Mesenteric fat pad (tissue), 1 donor: ENCODE data around the gene KLF15. TPM values are rescaled to one million over a fixed set of nuclear protein-coding genes. Genes with fewer than 3 reads are reported as not detected.

Source experiments
- DNase-seq: peaks from one replicate; pipeline ENCODE4 v3.0.0-alpha.2; 2020; ENCODE audit warnings: low spot score
- long read RNA-seq: library from polyadenylated mRNA; unstranded; transcript quantifications from one replicate; pipeline ENCODE4 v2.0.0, GENCODE V29; 2020
- total RNA-seq: library from RNA; stranded (reverse); fragmentation: NEBNext Ultra II Directional; extraction: Animal tissue kit (Norgen Biotek cat#: 25700); gene quantifications from one replicate; pipeline ENCODE4 v1.2.1, GENCODE V29; 2021
- donor health status: DM: yes; HTN: yes; CAD: no.

KLF15 gene
- 53.8 TPM for total RNA-seq
- long read RNA-seq, partial matches to known transcripts: 0 of 6 reads
- long read RNA-seq, other reads (novel, unspliced or antisense): 6 of 6 reads

DNA sequence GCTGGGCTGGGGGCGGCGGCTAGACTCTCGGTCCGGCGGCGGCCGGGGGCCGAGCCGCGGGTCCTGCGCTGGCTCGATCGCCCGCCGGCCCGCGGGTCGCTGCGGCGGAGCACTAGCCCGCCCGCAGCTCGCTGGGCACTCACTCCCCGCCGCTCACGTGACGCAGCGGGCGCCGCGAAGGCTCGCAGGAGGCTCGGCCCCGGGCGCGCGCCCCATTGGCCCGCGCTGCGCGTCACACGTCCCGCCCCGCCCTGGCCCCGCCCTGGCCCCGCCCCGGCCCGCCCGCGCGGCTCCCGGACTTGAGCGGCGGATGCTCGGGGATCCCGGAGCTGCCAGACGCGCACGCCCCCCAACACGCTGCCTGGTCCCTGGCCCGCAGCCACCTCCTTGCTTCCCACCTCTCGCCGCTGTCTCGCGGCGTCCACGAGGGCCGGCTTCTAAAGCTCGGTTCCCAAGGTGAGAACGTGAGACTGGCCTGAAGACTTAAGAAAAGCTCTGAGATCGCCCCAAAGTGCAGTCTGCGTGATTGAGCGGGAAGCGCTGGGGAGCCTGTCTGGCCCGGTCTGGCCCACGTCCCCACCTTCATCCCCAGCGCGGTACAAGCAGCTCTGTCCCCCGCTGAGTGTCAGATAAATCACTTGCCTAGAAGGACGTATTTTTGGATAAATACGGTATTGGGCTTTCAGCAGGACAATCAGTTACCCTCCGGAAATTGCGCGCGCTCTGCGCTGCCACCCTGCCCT, at the start of gene KLF15:
Gene KLF15 (minus strand): TSS at position 114 of the 743 bp plus-strand sequence. CDS start 4,486 bp downstream, outside the sequence.
- DNase-seq: peak; percentile 96

DNA sequence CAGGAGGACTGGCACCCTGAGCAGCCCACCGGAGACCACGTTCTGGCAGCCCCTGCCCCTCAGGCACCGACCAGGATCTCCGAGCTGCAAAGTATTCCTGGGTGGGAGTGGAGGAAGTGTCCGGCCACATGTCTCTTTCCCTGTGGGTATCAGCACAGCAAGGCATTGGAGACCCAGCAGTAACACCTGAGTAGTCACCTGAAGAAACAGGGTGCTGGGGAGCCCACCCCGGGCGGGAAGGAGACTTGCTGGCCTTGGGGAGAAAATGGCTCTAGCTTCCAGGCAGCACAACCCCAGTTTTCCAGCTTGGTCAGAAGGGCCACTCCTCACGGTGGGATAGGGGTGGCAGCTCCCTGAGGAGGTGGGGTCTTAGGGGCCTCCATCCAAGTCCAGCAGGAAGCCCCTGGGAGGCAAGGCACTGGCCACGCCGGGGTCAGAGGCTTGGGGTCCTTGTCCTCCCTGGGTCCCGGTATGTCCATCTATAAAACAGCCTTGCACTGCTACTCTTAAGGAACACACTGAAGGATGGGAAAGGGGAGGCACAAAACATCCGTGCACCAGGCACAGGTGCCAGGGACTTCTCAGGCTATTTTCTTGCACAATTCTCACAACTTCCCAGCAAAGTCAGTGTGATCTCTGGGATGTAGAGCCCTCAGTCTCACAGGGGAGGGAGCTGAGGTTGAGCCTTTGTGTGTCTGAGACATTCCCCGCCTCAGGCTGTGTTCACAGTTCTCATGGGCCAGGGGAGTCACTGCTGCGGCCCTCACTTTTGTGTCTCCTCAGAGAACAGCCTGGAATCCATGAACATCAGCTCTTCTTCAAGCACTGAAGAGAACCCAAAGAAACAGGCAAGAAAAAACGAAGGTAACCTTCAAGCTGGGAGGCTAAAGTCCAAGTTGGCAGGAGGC, 49.4 kb upstream of the KLF15 start:
- peak; percentile 79 for DNase-seq

DNA sequence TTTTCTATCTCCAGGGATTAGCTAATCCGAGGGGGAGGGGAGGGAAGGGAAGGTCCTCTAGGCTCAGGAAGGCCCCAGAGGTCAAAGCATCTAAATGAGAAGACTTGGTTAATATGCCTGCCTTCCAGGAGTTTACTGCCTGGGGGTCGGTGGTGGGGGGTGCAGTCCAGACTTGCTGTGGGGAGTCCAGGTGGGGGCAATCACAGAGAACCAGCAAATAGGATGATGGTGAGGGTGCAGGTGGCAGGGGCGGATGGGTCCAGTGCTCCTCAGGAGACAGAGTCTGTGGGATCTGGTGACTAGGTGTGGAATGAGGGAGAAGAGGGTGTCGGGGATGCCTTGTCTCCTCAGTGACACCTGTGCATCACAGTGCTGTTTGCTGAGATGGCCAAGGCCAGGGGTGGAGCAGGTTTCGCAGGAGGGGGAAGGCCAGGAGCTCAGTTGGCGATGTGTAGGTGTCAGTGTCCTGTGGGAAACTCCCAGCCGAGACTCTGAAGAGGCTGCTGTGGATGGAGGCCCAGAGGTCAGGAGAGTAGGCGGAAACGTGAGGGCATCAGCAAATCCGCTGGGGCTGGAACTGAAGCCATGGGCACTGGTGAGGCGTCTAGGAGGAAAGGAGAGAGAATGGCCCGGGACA, 45.6 kb upstream of the KLF15 start:
- peak; percentile 51 for DNase-seq

DNA sequence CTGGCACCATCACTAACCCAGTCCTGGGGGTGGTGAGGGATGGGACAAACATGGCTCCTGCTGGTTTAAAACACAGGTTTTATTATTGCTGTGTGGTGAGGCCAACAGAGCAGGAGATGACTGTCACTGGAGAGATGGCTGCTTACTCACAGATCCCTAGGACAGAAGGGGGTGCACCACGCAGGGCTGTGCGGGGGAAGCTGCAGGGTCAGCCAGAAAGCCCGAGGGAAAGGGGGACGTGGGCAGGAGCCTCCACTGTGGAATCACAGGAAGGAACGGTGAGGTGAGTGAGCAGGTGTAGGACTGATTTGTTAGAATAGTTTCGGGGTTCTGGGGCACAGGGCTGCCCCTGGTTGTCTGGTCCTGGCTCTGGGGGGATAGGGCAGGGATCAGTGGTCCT, 45.0 kb upstream of the KLF15 start:
- DNase-seq: no peak

DNA sequence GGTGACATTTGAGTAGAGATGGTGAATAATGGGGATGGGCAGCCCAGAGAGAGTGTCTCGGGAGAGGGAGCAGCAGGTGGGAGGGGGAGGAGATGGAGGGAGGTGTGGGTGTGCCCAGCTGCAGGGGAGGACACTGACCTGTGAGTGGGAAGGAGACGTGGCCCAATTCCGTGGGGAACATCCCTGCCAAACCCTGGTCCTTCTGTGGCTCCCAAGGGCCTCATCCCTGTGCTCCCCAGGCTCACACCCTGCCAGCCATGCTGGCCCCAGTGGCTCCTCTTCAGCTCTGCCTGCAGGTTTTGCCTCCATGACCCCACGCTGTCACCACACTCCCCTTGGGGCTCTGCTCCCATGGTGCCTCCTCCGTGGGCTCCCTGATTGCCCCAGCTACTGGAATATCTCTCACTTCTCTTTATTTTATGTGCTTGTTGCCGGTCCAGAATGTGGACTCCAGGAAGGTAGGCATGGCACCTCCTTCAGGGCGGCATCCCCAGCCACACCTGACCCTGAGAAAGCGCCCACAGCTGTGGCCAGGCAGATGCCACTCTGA, 44.5 kb upstream of the KLF15 start:
- DNase-seq: peak; percentile 72

DNA sequence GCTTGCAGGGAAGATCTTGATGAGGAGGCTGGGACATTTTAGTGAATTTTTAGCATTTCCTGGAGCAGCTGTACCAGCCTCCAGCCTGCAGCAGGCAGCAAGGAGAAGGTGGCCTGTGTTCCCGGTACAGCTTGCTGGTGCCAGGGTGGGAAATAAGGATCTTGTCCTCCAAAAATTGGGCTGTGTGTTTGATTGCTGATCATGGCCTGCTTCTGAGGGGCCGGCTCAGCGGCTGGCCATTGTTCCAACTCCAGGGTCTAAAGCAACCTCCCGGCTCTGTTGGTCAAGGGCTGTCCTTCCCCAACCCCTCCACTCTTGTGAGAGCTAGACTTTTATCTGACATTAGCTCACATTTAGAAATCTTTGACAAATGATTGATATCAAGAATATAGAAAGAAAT, 42.5 kb upstream of the KLF15 start:
- peak; percentile 65 for DNase-seq

DNA sequence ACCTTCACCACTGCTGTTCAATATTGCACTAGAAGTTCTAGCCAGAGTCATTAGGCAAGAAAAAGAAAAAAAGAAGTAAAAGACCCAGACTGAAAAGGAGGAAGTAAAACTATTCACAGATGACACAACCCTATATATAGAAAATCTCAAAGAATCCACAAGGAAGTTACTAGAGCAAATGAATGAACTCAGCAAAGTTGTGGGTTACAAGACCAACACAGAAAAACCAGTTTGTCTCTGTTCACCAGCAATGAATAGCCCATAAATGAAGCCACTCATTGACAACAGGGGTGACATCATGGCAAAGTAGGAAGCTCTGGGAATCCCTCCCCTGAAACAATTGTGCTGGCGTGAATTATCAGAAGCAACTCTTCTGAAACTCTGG, 42.1 kb upstream of the KLF15 start:
- no peak for DNase-seq

DNA sequence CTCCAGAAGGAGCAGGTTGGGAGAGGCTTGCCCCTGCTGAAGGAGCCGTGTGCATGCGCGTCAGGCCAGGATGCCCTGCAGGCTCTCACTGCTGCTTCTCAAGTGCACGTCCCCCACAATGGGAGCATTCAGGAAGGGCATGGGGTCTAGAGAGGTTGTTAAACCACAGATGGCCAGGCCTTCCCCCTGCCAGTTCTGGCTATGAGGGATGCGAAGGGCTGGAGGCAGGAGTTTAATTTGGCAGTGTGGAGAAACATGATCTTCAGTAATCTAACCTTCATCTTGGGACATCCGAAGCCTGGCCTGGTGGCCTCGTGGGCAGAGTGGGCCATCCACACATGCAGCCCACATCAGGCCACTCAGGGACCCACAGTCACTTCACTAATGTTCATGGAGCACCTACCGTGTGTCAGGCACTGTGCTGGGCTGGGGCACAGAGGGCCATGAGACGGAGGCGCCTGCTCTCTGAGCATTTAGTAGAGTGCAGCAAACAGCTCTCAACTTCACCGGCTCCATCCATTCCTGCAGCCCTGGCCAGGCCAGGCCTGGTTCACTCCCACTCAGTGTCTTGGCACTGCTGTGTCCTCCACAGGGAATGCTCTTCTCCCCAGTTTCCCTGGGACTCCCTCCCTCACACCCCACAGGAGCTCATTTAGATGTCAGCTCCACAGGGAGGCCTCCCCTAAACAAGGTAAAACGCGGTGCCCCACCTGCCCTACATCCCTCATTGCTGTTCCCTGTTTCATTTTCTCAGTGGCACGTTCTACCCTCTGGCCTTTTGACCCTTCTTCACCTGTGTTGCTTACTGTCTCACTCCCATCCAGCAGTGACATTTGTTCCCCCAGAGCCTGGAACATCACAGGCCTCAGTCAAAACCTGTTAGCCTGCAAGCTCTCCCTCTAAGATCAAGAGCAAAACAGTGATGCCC, 41.5 kb upstream of the KLF15 start:
- peak; percentile 81 for DNase-seq

DNA sequence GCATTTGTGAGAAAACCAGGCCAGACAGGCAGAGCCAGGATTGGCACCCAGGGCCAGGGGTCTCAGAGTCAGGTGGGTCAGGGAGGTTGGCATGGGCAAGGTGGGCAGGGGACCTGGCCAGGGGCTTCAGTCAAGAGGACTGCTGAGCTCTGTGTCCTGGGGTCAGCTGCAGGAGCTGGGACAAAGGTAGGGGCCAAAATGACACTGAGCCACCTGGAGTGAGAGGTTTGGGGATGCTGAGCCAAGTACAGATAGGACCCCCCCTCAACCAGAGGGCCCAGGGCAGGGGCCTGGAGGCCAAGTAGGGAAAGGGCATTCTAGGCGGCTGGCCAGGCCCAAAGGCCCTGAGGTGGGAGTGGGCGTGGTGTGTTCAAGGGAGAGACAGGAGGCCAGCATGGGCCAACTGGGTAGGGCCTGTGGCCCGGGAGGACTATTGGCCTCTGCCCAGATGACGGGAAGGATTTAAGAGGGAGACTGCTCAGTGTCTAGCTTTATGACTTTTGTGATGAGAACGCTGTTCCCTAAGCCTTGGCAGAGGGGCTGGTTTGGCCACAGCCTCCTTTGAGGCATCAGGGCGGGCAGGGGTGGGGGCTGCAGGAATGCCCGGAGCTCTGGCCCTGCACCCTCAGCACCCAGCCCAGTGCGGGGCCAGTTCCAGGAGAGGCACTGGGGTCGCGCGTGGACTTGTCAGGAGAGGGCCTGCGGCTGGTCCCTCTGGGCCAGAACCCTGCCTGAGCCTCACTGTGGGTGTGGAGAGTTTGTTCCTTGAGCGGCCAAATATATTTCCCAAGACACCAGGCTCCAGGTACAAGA, 40.6 kb upstream of the KLF15 start:
- peak; percentile 83 for DNase-seq

DNA sequence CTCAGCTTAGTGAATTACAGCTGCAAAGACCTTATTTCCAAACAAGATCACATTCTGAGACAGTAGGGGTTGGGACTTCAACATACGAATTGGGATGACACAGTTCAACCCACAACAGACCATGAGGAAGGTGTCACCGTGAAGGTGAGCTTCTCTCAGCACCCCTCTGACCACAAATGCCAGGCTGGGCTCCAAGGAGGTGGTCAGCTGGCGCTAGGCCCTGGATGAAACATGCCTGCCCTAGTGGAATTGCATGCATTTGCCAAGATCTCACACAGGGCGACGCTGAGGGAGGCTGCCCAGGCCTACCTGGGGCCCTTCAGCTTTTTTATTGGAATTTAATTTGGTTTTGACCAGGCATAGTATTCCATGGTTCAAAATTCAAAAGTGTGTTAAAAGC, 39.3 kb upstream of the KLF15 start:
- DNase-seq: no peak

DNA sequence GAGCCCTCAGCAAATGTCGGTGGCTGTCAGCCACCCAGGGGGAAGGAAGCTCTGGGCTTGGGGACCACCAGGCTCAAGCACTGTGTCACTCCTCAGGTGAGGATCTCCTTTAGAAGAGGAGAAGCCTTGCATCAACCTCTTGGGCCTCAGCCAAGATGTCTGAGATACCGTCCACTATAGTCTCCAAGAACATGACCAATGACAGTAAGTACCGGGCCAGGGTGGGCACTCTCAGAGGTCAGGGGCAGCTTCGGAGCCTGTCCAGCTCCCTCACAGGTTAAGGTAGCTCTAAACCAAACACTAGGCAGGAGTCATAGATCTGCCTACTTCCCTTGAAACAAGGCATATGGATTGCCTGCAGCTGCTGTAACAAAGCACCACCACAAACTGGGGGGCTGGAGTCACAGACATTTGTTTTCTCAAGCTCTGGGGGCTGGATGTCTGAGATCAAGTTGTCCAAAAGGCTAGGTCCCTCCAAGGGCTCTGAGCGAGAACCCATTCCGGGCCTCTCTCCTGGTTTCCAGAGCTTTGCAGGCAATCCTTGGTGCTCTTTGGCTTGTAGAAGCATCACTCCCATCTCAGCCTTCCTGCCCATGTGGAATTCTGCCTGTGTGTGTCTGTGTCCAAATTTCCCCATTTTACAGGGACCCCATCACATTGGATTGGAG, 38.8 kb upstream of the KLF15 start:
- DNase-seq: peak; percentile 59

DNA sequence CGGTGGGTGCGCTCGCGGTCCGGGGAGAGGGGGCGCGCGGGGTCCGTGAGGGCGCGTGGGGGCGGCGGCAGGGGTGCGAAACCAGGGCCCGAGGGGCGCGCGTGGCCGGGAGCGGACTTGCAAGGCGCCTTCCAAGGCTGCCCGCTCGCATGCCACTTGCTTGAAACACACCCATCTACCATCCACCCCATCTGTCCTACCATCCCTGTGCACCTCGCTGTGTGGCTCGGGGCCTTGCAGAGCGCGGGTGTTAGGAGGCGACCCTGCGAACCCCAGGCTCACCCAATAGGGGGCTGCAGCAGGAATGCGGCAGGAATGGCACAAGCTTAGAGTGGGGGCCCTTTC, 37.7 kb upstream of the KLF15 start:
- no peak for DNase-seq

DNA sequence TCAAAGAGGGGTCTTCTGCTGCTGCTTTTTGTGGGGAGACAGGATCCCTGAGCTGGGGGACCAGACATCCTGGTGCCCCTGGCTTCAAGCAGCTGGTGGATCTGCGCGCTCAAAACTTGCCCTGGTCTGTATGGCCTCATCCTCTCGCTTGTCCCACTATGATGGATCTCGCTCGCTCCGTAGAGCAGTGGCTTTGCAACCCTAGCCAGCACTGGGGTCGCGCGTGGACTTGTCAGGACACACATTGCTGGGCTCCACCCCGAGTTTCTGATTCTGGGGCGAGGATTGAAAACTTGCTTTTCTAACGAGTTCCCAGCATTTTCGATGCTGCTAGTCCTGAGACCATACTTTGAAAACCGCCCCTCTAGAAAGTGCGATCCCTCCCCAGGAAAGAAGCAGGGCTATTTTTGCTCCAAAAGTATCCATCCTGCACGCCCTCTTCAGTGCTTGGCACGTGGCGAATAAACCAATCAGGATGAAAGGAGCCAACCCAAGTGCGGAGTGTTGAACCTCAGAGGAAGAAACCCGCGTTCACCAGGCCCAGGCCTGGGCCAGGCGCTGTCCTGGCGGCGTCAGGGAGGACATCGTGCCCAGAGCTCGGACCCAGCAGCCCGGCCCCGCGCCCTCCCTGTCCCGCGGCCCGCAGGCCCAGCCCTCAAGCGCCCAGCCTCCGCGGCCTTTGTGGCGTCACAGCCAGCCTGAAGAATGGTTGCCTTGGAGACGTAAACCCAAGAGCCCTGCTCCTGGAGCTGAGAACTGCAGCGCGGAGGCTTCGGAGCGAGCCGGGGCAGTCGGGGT, 37.2 kb upstream of the KLF15 start, which contains the start of gene CFAP100:
Gene CFAP100 (plus strand): TSS at position 731 of the 798 bp plus-strand sequence. CDS start 1,092 bp downstream, outside the sequence.
- peak; percentile 81 for DNase-seq

DNA sequence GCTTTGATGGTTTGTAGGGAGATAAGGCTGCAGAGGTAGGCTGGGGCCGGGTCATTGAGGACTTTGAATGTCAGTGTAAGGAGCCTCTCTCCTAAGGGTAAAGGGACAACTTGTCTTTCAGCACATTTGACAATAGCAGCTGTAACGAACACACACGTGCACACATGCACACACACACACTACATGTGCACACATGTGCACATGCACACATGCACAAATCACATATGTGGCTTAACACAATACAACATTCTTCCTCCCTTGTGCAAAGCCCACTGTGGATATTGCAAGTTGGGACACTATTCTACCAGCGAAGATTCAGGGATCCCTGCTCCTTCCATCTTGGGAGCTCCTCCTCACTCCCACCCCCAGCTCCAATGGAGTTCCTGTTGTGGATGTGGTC, 36.4 kb upstream of the KLF15 start:
- peak; percentile 51 for DNase-seq

DNA sequence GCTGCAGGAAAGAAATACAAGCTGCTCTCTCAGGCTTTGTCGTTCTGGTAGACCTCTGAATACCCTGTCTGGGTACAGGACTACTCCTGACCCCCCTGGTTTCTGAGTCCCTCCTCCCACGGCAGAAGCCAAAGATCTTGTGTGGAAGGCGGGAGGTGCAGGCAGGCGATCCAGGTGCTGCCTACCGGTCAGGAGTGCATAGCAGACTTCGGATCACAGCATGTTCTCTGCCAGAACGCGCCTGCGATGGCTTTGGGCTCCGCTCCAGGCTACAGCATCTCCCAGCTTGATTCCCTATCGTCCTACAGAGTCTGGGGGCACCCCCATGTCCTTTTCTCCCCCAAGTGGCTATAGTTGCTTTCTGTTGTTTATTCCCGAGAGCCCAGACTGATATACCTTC, 35.0 kb upstream of the KLF15 start:
- no peak for DNase-seq

DNA sequence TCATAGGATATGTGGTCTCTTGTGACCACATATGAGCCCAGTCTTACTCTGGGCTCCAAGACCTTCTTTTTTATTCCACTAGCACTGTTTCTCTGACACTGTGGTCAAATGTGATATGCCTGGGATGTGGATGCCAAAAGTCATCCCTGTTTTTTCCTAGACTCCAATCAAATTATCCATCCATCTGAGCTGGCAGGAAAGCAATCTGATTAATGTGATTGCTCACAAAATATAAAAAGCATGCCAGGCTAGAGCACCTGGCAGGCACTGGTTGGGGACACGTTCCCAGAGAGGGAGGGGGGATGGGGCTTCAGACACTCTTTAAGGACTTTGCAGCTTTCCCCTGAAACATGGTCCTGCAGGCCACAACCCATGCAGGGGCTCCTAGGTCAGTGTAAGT, 34.4 kb upstream of the KLF15 start:
- DNase-seq: no peak

DNA sequence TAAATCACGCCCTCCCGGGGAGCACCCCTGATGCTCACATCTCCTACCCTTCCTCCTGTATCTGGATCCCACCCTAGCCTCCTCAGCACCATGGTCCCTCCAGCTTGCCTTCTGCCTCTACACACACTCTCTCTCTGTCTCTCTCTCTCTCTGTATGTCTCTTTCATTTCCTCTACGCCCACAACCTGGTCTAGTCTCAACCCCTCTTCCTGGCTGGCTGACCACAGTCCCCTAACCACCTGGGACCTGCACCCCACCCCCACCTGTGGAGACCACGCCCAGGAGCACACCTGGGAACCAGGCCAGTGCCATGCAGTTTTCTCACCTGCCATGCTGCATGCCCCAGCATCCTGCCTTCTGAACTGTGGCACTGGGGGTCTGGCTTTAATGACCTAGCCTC, 33.5 kb upstream of the KLF15 start:
- no peak for DNase-seq

DNA sequence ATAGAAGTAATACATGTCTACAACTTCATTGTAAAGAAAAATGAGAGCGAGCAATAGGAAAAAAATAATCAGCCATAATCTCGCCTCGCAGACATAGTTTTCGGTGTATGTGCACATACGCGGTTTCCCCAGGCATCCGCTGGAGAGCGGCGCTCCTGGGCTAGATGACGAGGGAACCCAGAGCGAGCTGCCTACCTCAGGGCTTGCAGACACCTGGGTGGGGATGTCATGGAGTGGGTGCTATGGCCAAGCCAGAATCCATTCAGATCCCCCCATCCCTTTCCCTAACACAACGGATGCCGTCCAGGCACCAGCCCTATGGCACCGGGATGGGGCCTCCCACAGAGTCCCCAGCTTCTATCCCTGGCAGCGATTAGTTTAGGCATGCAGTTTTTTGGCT, 33.0 kb upstream of the KLF15 start:
- DNase-seq: peak; percentile 72
